HL-60 (cell line): ENCODE measurements around the gene SPDEF.

Source experiments
- GABPA ChIP-seq: IDR thresholded peaks from 2 replicates; pipeline ENCODE4 v1.6.1; 2012; ENCODE audit warnings: low read depth
- POLR2AphosphoS5 ChIP-seq: IDR thresholded peaks from 2 replicates; pipeline ENCODE4 v1.6.1; 2012; ENCODE audit warnings: low read depth
- REST ChIP-seq: IDR thresholded peaks from 2 replicates; pipeline ENCODE4 v1.6.1; 2012; ENCODE audit warnings: low read depth; ENCODE audit not compliant: insufficient replicate concordance
- SPI1 ChIP-seq: IDR thresholded peaks from 2 replicates; pipeline ENCODE4 v1.6.1; 2012; ENCODE audit warnings: low read depth, mild to moderate bottlenecking, borderline replicate concordance
- TF ChIP-seq, protein P1 (sequence below): IDR thresholded peaks from one replicate; pipeline ENCODE4 v1.5.1; 2011; ENCODE audit warnings: low read length, control low read depth, inconsistent platforms; ENCODE audit not compliant: insufficient read depth

GRCh38 chr6:34558172-34558714, 2.1 kb upstream of the SPDEF start:
- TF ChIP-seq, protein P1, sequence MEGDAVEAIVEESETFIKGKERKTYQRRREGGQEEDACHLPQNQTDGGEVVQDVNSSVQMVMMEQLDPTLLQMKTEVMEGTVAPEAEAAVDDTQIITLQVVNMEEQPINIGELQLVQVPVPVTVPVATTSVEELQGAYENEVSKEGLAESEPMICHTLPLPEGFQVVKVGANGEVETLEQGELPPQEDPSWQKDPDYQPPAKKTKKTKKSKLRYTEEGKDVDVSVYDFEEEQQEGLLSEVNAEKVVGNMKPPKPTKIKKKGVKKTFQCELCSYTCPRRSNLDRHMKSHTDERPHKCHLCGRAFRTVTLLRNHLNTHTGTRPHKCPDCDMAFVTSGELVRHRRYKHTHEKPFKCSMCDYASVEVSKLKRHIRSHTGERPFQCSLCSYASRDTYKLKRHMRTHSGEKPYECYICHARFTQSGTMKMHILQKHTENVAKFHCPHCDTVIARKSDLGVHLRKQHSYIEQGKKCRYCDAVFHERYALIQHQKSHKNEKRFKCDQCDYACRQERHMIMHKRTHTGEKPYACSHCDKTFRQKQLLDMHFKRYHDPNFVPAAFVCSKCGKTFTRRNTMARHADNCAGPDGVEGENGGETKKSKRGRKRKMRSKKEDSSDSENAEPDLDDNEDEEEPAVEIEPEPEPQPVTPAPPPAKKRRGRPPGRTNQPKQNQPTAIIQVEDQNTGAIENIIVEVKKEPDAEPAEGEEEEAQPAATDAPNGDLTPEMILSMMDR: no peak
- TF ChIP-seq POLR2AphosphoS5 (no peak), REST (no peak), SPI1 (no peak), GABPA (no peak)
